Glomerular visceral epithelial cell (primary cell): ENCODE results near the gene NDUFB6.
"Not testable (repeated sequence)": the region's sequence is repeated elsewhere in the genome, so short reads cannot be mapped to it uniquely, and the experiment has no call there.

Experiments used
- DNase-seq: peaks from one replicate; pipeline ENCODE4 v3.0.0-alpha.2; 2016; ENCODE audit errors: extremely low spot score

Gene NDUFB6

DNA sequence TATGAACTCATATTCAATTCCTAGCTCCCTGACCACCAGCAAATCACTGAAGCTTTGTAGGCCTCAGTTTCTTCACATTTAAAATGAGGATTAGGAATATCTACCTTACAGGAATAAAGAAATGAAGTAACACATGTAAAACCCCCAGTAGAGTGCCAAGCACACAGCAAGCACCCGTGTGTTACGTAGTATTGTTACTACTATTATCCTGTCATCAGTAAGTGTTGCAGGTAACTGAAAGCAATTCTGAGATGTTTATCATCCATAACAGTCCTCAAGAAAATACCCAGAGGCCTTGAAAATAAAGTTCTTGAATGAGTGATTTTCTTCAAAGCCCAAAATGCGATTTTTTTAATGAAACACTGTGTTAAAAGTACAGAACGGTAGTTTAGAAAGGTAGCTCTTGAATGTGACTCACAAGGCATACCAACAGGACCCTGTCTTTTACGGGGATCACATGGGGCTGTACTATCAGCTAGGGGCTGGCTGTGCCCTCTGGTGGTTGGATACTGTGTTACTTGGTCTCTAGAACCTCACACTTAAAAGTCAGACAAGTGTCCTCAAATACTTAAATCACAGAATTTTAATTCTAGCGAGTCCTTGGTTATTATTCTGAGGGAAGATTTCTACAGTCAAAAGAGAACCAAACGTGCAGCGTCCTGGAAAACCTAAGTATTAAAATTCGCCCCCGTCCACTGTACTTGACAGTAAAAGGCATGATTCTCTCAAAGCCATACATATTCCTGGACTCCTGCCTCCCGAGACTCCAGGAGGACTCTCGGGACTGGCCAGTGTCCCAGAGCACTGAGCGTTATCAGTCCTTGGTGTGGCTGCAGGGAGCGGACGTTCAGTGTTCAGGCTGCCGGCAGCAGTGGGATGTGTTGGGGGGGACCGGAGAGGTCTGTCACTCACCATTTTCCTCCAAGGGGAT lies 725 bp downstream of the NDUFB6 start:
- peak; percentile 78 for DNase-seq

DNA sequence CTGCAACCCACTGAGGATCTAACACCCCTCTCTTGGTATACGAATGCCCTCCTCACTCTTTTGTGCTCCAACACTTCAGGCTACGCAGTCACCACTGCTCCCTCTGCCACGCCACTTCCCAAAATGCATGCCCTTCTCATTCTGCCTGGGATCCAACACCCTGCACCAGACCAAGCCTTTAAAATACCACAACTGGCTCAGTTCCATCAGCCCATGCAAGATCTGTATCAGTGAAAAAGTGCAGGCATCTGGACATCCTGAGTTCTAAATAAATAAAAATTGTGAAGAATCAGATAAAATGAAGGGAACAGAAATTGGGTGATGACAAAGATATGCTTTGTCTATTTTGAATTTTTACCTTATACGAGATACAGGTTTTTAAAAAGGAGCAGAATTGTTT lies 2.7 kb downstream of the NDUFB6 start:
- DNase-seq, result no peak

GRCh38 chr9:32566770-32567169 lies 6.2 kb downstream of the NDUFB6 start:
- no peak for DNase-seq

DNA sequence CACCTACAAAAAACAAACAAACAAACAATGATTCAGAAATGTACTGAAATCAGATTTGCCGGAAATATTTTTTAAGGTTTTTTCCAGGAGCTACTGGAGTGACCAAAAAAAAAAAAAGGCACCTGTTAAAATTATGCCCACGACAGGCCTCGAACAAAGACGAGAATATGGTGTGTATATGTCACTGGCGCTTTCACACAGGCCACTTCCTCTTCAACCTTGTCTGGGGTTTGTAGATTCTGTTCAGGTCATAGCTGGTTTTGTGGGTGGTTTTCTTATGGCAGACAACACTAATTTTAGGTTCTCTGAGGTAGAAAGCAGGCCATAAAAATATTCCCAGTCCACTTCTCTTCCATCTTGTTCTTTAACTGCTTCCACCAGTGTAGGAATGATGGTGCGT lies 7.0 kb downstream of the NDUFB6 start:
- DNase-seq, result no peak

GRCh38 chr9:32558408-32558934 lies 14.5 kb downstream of the NDUFB6 start:
- no peak for DNase-seq

DNA sequence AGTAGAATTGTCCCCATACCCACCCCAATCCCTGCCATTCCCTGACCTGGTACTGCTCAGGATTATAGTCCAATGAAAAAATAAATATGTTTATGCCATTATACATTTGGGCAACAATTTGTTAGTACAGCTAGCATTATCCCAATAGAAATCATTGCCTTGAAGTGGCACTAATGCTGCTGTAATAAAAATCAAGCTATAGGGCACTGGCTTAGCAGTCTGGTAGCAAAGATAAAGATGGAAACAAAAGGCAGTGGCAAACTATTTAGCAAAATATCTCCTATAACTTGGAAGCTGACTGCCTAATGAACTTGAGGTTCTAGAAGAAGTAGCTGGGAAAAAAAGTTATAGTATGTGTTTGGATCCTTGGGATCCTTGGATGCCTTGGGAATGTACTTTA lies 18.4 kb downstream of the NDUFB6 start:
- DNase-seq, result no peak

GRCh38 chr9:32554107-32554506 lies 18.9 kb downstream of the NDUFB6 start:
- no peak for DNase-seq

DNA sequence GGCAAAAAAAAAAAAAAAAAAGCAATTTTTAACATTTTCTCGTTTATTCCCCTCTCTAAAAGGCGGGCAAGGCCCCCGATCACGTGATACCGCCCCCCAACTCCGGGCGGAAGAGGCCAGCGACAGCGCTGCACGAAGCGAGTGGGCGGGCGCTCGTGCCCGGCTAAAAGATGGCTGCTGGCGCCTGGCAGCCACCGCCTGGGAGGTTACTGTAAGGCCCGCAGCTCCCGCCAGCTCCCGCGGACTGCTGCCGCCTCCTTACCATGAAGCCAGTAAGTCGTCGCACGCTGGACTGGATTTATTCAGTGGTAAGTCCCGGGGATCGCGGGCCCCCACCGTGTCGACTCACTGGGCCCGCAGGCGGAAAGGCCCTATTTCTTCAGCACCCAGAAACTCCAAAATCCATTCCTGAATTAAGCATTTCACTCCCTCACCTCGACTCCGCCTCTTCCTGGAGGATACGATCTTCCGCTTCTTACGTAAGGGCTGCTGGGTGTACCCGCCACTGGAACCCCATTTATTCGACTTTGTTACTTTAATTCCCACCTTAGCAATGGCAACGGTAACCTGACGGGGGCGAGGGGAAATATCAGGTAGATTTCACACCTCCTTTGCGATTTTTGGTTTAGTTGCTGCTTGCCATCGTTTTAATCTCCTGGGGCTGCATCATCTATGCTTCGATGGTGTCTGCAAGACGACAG lies 20.6 kb downstream of the NDUFB6 start, which contains the start of the genes SMIM27 and TOPORS:
TSS of gene SMIM27 (plus strand) at position 156 of the 701 bp plus-strand sequence. CDS start at position 264, 108 bp downstream.
TSS of gene TOPORS (minus strand) at position 415 of the 701 bp plus-strand sequence. CDS start at position 265, 150 bp downstream.
- DNase-seq, result peak; percentile 91

DNA sequence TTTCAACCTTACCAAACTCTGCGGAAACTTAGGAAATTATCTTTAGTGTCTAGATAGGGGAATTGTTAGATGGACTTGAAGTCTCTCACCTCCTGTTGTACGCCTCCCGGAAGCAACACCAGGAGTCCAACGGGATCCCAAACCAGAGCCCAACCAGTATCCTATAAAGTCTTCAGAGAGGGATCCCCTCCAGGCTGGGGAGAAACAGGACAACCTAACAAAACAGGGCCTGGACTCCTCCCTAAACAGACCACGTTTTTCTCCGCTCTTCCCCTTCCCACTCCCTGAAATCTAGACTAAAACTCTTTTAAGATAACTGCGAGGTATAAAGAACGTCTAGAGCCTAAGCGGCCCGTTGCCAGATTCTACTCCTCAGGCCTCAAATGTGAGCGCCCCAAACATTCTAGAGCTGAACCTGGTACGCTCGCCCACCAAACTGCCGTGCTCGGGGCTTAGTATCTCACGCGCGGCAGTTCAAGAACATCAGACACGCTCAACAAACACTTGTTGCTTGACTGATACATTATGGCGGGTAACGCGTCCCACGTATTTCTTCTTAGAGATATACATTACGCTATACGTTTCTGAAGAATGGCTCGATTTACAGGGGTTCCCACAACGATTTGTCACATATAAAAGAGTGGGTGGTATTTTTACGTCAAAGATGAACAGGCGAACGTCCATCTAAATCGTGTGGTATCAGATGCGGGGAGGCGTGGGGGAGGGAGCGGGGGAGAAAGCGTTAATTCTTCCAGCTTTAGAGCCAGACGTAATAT lies 21.5 kb downstream of the NDUFB6 start:
- peak; percentile 59 for DNase-seq

DNA sequence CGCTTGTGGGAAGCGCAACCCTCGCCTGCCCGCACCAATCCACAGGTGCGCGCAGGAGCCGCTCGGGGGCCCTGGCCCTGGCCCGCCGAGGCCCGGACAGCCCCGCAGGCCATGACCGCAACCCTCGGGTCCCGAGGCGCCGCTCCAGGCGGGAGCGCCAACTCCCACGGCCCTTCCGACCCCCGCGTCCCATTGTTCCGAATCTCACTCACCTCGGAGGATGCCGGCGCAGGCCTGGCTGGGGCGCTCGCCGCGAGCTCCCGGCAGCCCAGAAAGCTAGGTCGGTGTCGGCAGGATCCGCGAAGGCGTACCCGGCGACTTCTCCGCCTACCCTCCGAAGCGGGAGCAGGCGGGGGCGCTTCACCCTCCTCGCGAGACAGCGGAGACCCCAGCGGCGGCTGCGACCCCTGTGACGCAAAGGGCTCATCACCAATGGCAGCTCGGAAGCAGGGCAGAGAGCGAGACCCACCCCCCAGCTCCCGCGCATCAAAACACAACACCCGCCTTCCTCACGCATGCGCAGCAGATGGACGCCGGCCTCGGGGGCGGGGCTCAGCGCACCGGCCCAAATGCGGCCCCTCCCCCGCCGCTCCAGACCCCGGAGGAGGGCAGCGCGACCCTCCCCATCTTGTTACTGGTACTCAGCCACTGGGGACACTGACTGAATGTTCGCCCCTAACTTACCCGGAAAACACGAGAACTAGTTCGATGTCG lies 22.2 kb downstream of the NDUFB6 start:
- peak; percentile 94 for DNase-seq

- DNase-seq, result peak; percentile 49
These were observed 22.8 kb downstream of the NDUFB6 start for GRCh38 chr9:32550150-32550561.

GRCh38 chr9:32548213-32548612 lies 24.7 kb downstream of the NDUFB6 start:
- not testable (repeated sequence) for DNase-seq

DNA sequence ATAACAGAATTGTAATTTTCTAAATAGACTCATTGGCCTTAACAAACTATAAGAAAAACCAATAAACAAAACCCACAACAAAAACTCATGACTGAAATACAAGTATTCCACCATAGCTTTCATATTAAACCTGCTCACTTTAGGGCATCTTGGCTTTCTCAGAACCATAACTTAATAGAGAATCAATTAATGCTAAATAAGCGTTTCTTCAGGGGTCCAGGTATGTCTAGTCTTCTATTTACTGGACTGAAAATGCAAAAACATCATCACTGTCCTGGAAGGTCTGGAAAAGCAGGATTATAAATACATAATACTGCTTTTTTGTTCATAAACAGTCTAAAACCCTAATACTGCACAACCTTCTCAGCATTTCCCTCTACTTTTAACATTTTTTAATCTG lies 27.1 kb downstream of the NDUFB6 start:
- DNase-seq, result no peak

GRCh38 chr9:32543047-32543446 lies 29.9 kb downstream of the NDUFB6 start:
- no peak for DNase-seq

DNA sequence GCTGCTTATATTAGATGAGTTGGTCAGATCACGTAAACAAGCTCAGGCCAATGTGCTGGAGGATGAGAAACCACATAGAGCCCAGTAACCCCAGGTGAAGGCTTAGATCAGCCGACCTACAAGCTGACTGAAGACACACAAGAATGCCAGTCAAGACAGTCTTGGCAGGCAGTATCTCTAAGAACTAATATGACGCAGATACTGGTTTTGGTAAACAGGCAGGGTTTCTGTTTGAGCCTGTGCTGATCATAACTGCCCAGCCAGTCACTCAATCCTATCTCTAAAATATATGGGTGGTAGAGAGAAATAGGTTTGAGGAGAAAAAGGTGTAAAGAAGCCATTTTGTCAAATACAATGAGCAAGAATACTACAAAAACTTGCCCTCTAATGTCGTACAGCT lies 39.1 kb downstream of the NDUFB6 start:
- DNase-seq, result no peak

GRCh38 chr9:32533336-32533735 lies 39.6 kb downstream of the NDUFB6 start:
- no peak for DNase-seq

DNA sequence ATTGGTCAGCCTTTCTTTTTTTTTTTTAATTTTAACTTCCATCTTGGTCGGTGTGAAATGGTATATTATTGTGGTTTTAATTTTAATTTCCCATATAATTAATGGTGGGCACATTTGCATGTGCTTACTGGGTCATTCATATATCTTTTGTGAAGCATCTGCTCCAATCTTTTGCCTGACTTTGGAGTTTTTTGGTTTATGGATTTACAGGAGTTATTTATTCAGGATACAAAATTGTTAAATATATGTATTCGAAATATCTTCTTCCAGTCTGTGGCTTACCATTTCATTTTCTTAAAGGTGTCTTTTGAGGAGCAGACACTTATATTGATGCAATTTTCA lies 46.3 kb downstream of the NDUFB6 start:
- DNase-seq, result no peak

DNA sequence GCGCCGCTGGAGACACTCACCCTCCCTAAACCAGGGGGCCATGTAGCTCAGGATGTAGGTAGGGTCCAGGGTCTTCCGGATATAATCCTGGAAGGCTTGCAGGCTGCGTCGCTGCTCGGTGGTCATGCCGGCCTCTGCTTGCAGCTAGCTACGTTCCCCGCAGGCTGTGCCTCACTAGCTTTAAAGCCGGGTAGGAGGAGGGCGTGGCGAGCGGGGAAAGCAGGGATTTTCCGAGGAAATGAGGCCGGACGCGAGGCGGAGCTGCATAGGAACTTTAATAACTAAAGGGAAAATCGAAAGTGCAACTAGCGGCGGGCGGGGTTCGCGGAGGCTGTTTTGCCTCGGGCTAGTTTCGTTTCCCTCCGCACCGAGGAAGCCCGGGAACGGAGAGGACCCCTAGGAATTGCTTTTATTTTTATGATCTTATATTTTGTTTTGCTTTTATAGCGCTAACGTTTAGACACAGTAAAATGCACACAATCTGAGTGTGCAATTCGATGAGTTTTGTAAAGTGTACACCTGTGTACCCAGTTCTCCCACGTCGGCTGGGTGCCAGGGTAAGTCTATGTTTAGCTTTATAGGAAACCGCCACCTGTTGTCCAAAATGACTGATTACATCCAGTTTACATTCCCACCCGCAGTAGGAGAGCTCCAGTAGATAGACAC lies 46.8 kb downstream of the NDUFB6 start, which contains the start of gene RIGI:
TSS of gene RIGI (minus strand) at position 156 of the 666 bp plus-strand sequence. CDS start at position 126, 30 bp downstream.
- peak; percentile 95 for DNase-seq

DNA sequence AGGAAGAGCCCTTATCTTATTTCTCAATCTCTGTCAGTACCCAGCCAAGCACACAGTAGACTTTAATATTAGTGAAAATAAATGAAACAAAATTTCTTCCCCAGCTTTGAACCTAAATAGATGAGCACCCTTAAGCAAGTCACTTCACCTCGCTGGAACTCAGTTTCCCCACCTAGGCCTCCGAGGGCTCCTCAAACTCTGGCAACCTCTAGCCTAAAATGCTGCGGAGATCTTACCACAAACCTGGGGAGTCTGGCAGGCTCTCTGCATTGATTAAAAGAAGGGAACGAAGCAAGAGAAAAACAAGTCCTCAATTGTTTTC lies 47.3 kb downstream of the NDUFB6 start:
- no peak for DNase-seq

DNA sequence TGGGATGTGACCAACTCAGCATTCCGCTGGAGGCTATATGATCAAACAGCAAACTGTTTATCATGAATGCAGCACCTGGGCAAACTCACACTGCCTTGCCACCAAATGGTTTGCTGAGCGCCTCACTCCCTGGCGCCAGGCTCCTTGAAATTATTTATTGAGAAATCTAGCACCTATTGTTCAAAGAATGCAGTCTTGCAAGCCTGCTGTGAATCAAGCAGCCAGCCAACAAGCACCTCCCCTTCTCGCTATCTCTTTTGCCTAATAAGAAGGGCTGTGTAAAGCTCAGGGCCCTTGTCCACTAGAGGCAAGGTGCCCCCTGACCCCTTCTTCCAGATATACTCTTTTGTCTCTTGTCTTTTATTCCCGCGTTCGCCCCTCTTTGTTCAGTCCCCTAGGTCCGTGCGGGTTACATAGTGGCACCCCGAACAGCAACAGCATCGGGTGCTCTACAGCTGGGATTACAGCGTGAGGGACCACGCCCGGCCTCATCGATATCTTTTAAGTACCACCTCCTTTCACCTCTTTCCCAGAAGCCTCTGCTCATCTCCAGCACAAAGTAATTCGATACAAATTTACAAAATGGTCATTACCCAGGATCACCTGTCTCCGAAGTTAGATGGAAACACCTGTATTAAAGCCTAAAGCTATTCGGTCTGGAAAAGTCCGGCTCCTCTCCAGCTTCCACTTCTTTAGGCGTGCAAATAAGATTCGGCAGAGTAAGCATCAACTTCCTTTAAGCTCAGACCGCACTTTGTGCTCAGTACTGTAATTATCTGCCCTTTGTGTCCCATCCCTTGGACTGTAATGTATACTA lies 47.9 kb downstream of the NDUFB6 start:
- DNase-seq, result peak; percentile 22
